ENCODE data around the gene RSF1. TPM values are rescaled to one million over a fixed set of nuclear protein-coding genes. Genes with fewer than 3 reads are reported as not detected.

The RSF1 gene
- total and polyA plus RNA-seq, 8 donors: 4.9 to 230 (median 74.4) TPM

DNA sequence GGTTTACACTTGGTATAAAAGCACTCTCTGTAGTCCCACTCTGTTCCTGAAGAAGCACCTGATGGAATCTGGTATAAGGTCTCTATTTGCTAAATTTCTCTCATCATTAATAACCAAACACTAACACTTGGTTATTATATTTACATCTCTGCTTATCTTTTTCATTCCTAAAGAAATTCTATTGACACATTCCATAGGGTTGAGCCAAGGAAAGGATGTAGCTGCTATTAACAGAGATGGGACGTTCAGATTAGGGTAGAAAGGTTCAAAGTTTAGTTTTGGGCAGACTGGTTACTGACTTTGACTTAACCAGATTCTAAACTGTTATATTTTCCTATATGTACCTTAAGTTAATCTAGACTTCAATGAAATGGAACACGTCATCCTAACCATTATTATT, 91.5 kb downstream of the RSF1 start:
- TF ChIP-seq, protein P1, sequence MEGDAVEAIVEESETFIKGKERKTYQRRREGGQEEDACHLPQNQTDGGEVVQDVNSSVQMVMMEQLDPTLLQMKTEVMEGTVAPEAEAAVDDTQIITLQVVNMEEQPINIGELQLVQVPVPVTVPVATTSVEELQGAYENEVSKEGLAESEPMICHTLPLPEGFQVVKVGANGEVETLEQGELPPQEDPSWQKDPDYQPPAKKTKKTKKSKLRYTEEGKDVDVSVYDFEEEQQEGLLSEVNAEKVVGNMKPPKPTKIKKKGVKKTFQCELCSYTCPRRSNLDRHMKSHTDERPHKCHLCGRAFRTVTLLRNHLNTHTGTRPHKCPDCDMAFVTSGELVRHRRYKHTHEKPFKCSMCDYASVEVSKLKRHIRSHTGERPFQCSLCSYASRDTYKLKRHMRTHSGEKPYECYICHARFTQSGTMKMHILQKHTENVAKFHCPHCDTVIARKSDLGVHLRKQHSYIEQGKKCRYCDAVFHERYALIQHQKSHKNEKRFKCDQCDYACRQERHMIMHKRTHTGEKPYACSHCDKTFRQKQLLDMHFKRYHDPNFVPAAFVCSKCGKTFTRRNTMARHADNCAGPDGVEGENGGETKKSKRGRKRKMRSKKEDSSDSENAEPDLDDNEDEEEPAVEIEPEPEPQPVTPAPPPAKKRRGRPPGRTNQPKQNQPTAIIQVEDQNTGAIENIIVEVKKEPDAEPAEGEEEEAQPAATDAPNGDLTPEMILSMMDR (IDR thresholded peaks at IDR 0.05): no peak
- TF ChIP-seq POLR2A (IDR thresholded peaks at IDR 0.05): no peak
- TF ChIP-seq EP300 (IDR thresholded peaks at IDR 0.05): no peak
- no peak for TF ChIP-seq POLR2AphosphoS5 (IDR thresholded peaks at IDR 0.05)
- peaks cover 9 to 16% (median 14%) of the 10 kb centered on the region in 4 donors for H3K9me3 ChIP-seq
- peaks cover 16 to 38% (median 35%) of the 10 kb centered on the region in 4 donors for H3K36me3 ChIP-seq
- no peak for DNase-seq
- H3K27ac ChIP-seq: no peak overlapping the region
- no peaks in the 10 kb centered on the region for H3K27me3 ChIP-seq
- H3K4me1 ChIP-seq: peaks cover 0 to 5% (median 0%) of the 10 kb centered on the region in 4 donors
- H3K4me3 ChIP-seq: no peak overlapping the region
- intact Hi-C loops (cut with DNase I; ENCODE audit: low total_unique reads): no loop called here
- WGBS, 5 donors: 60 to 87% (median 70%) methylated on average over 2 of the region's 2 CpGs

DNA sequence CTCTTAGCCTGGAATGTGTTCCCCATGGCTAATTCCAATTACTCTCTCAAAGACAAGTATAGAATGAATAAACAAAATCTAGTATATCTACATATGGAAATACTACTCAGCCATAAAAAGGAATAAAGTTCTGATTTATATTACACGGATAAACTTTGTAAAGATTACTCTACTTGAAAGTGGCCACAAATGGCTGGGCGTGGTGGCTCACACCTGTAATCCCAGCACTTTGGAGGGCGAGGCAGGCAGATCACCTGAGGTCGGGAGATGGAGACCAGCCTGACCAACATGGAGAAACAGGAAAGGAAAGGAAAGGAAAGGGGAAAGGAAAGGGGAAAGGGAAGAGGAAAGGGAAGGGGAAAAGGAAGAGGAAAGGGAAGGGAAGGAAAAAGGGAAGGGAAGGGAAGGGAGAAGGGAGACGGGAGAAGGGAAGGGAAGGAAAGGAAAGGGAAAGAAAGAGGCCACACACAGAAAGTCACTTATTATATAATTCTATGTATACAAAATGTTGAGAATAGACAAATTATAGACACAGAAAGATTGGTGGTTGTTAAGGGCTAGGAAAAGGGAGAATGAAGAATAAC, 92.2 kb downstream of the RSF1 start:
- Histone ChIP-seq H3K27ac (no peak overlapping the region), H3K4me3 (no peak overlapping the region), H3K27me3 (no peaks in the 10 kb centered on the region), H3K36me3 (peaks cover 18 to 43% (median 35%) of the 10 kb centered on the region in 4 donors), H3K4me1 (peaks cover 0 to 5% (median 0%) of the 10 kb centered on the region in 4 donors), H3K9me3 (peaks cover 9 to 16% (median 14%) of the 10 kb centered on the region in 4 donors)
- WGBS, 5 donors: 90 to 96% (median 92%) methylated on average over 5 of the region's 5 CpGs
- no peak for TF ChIP-seq POLR2AphosphoS5 (IDR thresholded peaks at IDR 0.05)
- TF ChIP-seq, protein P1 (IDR thresholded peaks at IDR 0.05): no peak
- intact Hi-C loops (cut with DNase I; ENCODE audit: low total_unique reads): no loop called here
- no peak for DNase-seq

DNA sequence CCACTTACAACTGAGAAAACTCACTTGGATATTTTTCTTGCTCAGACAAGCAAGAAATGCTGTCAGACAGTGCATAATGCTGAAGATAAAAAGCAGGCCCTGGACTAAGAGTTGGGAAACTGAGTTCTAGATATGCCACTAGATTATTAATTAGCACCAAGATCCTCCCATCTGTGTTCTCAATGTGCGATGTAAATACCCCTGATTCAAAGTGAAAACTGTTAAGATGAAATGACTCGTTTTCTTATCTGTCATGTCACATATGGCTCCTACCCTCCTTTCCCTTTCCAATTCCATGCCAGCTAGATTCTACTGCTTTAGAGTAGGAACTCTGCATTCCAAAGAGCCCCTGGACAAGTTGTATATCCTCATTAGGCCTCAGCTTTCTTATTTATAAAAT, 94.0 kb downstream of the RSF1 start:
- Histone ChIP-seq H3K4me3 (no peak overlapping the region), H3K9me3 (peaks cover 9 to 12% (median 12%) of the 10 kb centered on the region in 4 donors), H3K4me1 (peaks cover 0 to 5% (median 0%) of the 10 kb centered on the region in 4 donors), H3K27ac (no peak overlapping the region), H3K27me3 (no peaks in the 10 kb centered on the region), H3K36me3 (peaks cover 16 to 39% (median 36%) of the 10 kb centered on the region in 4 donors)
- intact Hi-C loops (cut with DNase I; ENCODE audit: low total_unique reads): no loop called here
- no peak for DNase-seq
- no peak for TF ChIP-seq EP300 (IDR thresholded peaks at IDR 0.05)
- TF ChIP-seq POLR2A (IDR thresholded peaks at IDR 0.05): no peak
- no peak for TF ChIP-seq POLR2AphosphoS5 (IDR thresholded peaks at IDR 0.05)
- TF ChIP-seq, protein P1 (IDR thresholded peaks at IDR 0.05): no peak
- WGBS, 5 donors: 64 to 73% (median 73%) methylated on average over 2 of the region's 2 CpGs

DNA sequence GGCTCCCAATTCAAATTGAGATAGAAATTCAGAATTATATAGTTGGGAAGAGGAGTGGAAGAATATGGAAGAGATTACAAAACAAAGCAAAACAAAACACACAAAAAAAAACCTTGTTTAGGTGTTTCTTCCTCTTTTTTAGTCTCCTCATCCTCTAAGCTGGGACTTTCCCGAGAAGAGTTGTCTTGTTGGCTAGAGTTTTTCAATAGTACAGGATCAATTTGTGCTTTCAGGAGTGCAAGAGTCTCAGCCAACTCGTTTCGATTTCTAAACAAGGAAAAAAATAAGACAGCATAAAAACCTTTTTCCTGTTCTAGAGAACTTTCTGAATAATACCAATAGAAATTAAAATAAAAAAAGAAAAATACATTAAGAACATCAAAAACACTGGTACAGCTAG, 95.1 kb downstream of the RSF1 start:
- WGBS, 5 donors: 70 to 86% (median 83%) methylated on average over 3 of the region's 3 CpGs
- H3K36me3 ChIP-seq: peaks cover 11 to 35% (median 30%) of the 10 kb centered on the region in 4 donors
- peaks cover 0 to 5% (median 0%) of the 10 kb centered on the region in 4 donors for H3K4me1 ChIP-seq
- no peaks in the 10 kb centered on the region for H3K27me3 ChIP-seq
- H3K9me3 ChIP-seq: peaks cover 0 to 1% (median under 1%) of the 10 kb centered on the region in 4 donors
- no peak for DNase-seq
- H3K27ac ChIP-seq: no peak overlapping the region
- H3K4me3 ChIP-seq: no peak overlapping the region
- no peak for TF ChIP-seq POLR2A (IDR thresholded peaks at IDR 0.05)
- no peak for TF ChIP-seq POLR2AphosphoS5 (IDR thresholded peaks at IDR 0.05)
- TF ChIP-seq, protein P1 (IDR thresholded peaks at IDR 0.05): no peak
- no peak for TF ChIP-seq EP300 (IDR thresholded peaks at IDR 0.05)
- intact Hi-C loops (cut with DNase I; ENCODE audit: low total_unique reads): no loop called here

All from stomach (tissue), 9 donors.